ENCODE data around the gene MPO.

Gene MPO

GRCh38 chr17:58229384-58229783, 51.4 kb downstream of the MPO start:
- DNase-seq, result no peak

DNA sequence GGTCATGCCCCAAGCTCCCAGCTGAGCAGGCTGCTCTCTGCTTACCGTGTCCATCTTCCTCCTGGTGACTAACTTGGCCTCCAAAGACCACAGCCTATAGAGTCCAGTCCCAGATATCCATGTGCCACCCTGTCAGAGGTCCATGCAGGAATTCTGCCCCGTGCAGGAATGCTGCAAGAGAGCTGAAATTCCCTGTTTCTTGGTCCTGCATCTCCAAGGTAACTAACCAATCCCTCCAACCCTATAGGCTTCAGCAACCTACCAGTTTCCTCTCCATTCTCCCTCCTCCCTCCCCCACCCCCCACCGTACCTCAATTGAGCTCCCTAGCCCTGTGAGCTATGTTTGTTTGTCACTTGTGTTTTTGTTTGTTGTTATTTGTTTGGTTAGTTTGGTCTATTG, 52.1 kb downstream of the MPO start:
- DNase-seq, result no peak

DNA sequence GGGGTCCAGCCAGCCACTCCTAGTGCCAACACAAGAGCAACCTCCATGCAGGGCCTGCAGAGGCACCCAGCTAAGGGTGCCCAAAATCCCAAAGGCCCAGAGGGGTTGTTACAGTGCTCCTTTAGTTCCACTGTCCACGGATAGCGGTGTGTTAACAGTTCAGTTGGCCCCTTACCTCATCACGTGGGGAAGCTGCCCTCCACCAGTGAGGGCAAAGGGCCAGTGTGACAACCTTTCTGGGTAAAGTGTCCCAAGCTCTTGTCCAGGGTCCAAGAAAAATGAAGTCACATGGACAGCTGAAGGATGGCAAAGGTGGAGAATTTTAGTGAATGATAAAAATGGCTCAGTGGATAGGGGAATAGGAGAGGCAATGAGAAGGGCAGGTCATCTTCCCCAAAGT, 53.0 kb downstream of the MPO start:
- DNase-seq, result no peak

DNA sequence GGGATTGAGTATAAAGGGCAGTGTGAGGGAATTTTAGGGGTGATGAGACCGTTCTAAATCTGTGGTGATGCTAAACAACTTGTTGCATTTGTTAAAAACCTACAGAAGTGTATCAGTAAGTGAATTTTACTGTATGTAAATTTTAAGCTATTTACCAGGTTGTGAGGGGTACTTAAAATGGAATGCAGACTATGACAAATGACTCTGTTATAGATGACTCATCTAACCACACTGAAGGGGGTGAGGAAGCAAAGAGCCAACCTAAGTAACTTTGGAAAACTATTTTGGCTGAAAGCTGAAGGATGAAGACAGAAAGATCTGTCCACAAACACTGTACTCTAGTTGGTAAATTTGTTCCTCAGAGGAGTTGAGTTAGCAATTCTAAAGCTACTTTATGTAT, 56.4 kb downstream of the MPO start:
- no peak for DNase-seq
